ENCODE measurements around the gene INPP5F. TPM values are rescaled to one million over a fixed set of nuclear protein-coding genes. Genes with fewer than 3 reads are reported as not detected.

The INPP5F gene
- total and polyA plus RNA-seq, 10 of the 15 experiments (the other 5 are each of a cell fraction or from before 2014, with no cell fraction given), result 6.0 to 49.3 (median 34.3) TPM

- TF ChIP-seq USF2 (IDR thresholded peaks at IDR 0.05; ENCODE audit: borderline replicate concordance, low read depth, low read length), result no peak
- no peak for TF ChIP-seq MYB (IDR thresholded peaks at IDR 0.05; ENCODE audit: borderline replicate concordance, low read depth, low read length)
- TF ChIP-seq CTCF (IDR thresholded peaks at IDR 0.05 in 2 of 3, conservative IDR thresholded peaks at IDR 0.05 in 1 of 3; ENCODE audit: control insufficient read depth in 2 of 3, extremely low read depth in 1 of 3, insufficient read depth in 1 of 3, low read depth in 3 of 3, low read length in 3 of 3), result 0 out of 6 replicates have a peak, but pooled peaks of 1 of the 3 experiments have one; percentile 4
- peak; percentile 86 for TF ChIP-seq TAF1 (IDR thresholded peaks at IDR 0.05; ENCODE audit: borderline replicate concordance, low read depth, low read length)
- no peak for TF ChIP-seq EP300 (IDR thresholded peaks at IDR 0.05; ENCODE audit: borderline replicate concordance in 1 of 2, control insufficient read depth in 1 of 2, low read depth in 2 of 2, low read length in 2 of 2)
- TF ChIP-seq TCF7 (IDR thresholded peaks at IDR 0.05; ENCODE audit: borderline replicate concordance), result no peak
- TF ChIP-seq ATF3 (IDR thresholded peaks at IDR 0.05; ENCODE audit: borderline replicate concordance, extremely low read depth, low read depth, low read length), result no peak
- 0 out of 4 replicates have a peak, but pooled peaks of 1 of the 2 experiments have one; percentile 13 for TF ChIP-seq IKZF2 (IDR thresholded peaks at IDR 0.05)
- no peak for TF ChIP-seq HDAC6 (IDR thresholded peaks at IDR 0.05; ENCODE audit: unreplicated experiment)
- no peak for TF ChIP-seq NFYA (IDR thresholded peaks at IDR 0.05; ENCODE audit: borderline replicate concordance, low read depth, low read length)
- peak; percentile 100 for TF ChIP-seq YY1 (IDR thresholded peaks at IDR 0.05; ENCODE audit: low read depth, low read length)
- TF ChIP-seq HDAC2 (IDR thresholded peaks at IDR 0.05), result no peak
- no peak for TF ChIP-seq CHD1 (IDR thresholded peaks at IDR 0.05; ENCODE audit: low read depth, low read length)
- TF ChIP-seq SMAD5 (IDR thresholded peaks at IDR 0.05; ENCODE audit: low read depth), result peak; percentile 60; the same call in 1 of the 2 replicates
- TF ChIP-seq WRNIP1 (IDR thresholded peaks at IDR 0.05; ENCODE audit: borderline replicate concordance, low read depth, low read length), result no peak
- TF ChIP-seq ZZZ3 (IDR thresholded peaks at IDR 0.05; ENCODE audit: control insufficient read depth, insufficient read length, low read depth), result no peak
- no peak for TF ChIP-seq PAX8 (IDR thresholded peaks at IDR 0.05)
- TF ChIP-seq EGR1 (IDR thresholded peaks at IDR 0.05; ENCODE audit: borderline replicate concordance in 1 of 2, low read depth in 2 of 2, low read length in 2 of 2), result peak; percentile 19 to 85; a peak in 2 of 3 replicates
- TF ChIP-seq ZBTB4 (CRISPR knock-in tag; IDR thresholded peaks at IDR 0.05), result no peak
- TF ChIP-seq POLR2AphosphoS2 (IDR thresholded peaks at IDR 0.05; ENCODE audit: low read depth, low read length), result 0 out of 2 replicates have a peak, but pooled peaks have one; percentile 36
- TF ChIP-seq E2F4 (IDR thresholded peaks at IDR 0.05; ENCODE audit: low read depth, low read length), result no peak; the same call in 1 of the 2 replicates
These were observed 147.2 kb downstream of the INPP5F start (continued) for GRCh38 chr10:119872860-119873681.
